ENCODE data around the gene BCL2L14.

The BCL2L14 gene

DNA sequence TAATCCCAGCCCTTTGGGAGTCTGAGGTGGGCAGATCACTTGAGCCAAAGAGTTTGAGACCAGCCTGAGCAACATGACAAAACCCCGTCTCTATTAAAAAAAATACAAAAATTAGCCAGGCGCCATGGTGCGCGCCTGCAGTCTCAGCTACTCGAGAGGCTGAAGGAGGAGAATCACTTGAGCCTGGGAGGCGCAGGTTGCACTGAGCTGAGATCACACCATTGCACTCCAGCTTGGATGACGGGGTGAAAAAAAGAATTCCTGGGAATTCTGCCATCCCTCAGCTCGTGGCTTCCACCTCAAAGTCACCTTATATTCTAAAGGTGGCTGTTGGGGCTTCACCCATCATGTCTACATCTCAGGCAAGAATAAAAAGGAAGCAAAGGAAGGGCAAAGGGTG is 12.9 kb downstream of the BCL2L14 start (continued):
- no peak for TF ChIP-seq ZNF302 (tag by site-specific recombination; IDR thresholded peaks at IDR 0.05; ENCODE audit: low read depth)
- TF ChIP-seq, protein P1, sequence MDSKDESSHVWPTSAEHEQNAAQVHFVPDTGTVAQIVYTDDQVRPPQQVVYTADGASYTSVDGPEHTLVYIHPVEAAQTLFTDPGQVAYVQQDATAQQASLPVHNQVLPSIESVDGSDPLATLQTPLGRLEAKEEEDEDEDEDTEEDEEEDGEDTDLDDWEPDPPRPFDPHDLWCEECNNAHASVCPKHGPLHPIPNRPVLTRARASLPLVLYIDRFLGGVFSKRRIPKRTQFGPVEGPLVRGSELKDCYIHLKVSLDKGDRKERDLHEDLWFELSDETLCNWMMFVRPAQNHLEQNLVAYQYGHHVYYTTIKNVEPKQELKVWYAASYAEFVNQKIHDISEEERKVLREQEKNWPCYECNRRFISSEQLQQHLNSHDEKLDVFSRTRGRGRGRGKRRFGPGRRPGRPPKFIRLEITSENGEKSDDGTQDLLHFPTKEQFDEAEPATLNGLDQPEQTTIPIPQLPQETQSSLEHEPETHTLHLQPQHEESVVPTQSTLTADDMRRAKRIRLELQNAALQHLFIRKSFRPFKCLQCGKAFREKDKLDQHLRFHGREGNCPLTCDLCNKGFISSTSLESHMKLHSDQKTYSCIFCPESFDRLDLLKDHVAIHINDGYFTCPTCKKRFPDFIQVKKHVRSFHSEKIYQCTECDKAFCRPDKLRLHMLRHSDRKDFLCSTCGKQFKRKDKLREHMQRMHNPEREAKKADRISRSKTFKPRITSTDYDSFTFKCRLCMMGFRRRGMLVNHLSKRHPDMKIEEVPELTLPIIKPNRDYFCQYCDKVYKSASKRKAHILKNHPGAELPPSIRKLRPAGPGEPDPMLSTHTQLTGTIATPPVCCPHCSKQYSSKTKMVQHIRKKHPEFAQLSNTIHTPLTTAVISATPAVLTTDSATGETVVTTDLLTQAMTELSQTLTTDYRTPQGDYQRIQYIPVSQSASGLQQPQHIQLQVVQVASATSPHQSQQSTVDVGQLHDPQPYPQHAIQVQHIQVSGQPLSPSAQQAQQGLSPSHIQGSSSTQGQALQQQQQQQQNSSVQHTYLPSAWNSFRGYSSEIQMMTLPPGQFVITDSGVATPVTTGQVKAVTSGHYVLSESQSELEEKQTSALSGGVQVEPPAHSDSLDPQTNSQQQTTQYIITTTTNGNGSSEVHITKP (tag by site-specific recombination; IDR thresholded peaks at IDR 0.05), result no peak

DNA sequence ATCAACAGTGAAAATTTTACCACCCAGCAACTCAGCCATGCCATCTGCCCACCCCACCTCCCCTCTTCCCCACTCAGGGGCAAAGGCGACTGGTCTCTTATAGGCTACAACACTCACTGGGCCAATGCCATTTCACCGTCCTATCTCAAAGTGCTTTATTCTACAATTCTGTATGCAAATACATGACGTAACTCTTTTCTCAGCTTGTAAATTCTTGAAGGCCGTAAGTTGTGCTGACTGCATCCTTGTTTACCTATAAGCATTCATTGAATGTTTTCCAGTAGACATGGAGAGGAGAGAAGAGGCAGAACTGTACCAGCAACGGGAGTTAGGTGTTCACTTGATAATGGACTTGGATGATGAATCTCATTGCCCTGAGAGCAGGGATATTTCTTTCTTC is 15.6 kb downstream of the BCL2L14 start:
- no peak overlapping the region for H3K27ac ChIP-seq (ENCODE audit: extremely low read depth, low read depth, low read length)
- no peak overlapping the region for H3K4me3 ChIP-seq (ENCODE audit: low read depth, low read length)
- no peaks in the 10 kb centered on the region for H3K9me3 ChIP-seq (ENCODE audit: control insufficient read depth, insufficient read depth, low read depth, low read length)
- H3K4me1 ChIP-seq (ENCODE audit: control insufficient read depth, insufficient read depth, low read length), result no peaks in the 10 kb centered on the region
- POLR2A ChIA-PET, result no interaction called here
- CTCF ChIA-PET, result no interaction called here
- no peak for TF ChIP-seq ZNF558 (tag by site-specific recombination; IDR thresholded peaks at IDR 0.05)
- no peak for TF ChIP-seq ZNF214 (tag by site-specific recombination; IDR thresholded peaks at IDR 0.05; ENCODE audit: borderline replicate concordance)
- TF ChIP-seq ZNF621 (tag by site-specific recombination; IDR thresholded peaks at IDR 0.05), result no peak
- TF ChIP-seq KLF16 (tag by site-specific recombination; IDR thresholded peaks at IDR 0.05), result no peak
- TF ChIP-seq, protein P2, sequence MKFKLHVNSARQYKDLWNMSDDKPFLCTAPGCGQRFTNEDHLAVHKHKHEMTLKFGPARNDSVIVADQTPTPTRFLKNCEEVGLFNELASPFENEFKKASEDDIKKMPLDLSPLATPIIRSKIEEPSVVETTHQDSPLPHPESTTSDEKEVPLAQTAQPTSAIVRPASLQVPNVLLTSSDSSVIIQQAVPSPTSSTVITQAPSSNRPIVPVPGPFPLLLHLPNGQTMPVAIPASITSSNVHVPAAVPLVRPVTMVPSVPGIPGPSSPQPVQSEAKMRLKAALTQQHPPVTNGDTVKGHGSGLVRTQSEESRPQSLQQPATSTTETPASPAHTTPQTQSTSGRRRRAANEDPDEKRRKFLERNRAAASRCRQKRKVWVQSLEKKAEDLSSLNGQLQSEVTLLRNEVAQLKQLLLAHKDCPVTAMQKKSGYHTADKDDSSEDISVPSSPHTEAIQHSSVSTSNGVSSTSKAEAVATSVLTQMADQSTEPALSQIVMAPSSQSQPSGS (tag by site-specific recombination; IDR thresholded peaks at IDR 0.05; ENCODE audit: low read depth), result peak; percentile 60; the same call in 1 of the 2 replicates
- no peak for TF ChIP-seq TRIM28 (IDR thresholded peaks at IDR 0.05; ENCODE audit: borderline replicate concordance, low read length)
- no peaks in the 10 kb centered on the region for H3K36me3 ChIP-seq (ENCODE audit: control insufficient read depth in 2 of 2, insufficient read depth in 1 of 2, low read length in 2 of 2)

DNA sequence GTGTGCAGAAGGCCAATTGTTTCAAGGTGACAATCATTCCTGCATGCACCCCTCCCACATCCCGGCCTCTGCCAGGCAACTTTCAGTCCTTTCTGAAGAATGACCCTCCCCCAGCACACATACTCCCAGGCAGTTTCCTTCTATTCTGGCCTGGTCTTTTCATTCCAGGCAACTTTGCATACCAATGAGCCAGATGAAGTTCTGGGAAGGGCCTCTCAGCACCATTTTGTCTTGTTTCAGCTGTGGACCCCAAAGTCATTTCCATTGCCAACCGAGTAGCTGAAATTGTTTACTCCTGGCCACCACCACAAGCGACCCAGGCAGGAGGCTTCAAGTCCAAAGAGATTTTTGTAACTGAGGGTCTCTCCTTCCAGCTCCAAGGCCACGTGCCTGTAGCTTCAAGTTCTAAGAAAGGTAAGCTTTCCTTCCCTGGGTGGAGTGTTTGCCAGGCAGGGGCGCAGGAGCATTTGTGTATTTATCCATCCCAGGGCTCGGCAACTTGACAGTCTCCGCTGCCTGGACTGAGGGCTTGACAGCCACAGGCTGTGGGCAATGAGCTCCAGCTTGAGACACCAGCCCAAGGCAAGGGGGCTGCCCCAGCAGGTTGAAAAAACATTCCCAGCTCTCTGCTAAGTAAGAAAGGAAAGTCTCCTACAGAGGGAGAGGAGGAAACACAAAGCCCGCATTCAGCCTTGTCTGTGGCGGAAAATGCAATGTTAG is 16.4 kb downstream of the BCL2L14 start:
- ChIA-PET CTCF (no interaction called here), POLR2A (no interaction called here)

DNA sequence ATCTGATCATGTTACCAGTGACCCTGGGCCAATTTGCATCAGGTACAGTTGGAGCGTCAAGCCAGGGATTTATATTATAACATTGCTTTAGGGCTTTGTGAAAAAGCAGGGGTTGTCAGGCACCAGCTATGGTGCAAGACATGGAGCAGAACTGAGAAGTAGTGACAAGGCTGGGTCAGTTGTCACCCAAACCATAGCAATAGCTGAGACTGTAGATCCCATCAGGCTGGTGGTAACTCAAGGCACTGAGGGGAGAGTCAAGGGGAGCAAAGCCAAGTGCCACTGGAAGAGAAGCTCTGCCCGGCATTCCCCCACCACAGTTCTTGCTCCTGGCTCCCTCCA is 16.9 kb downstream of the BCL2L14 start:
- Histone ChIP-seq H3K27ac (ENCODE audit: extremely low read depth, low read depth, low read length) (no peak overlapping the region), H3K36me3 (ENCODE audit: control insufficient read depth in 2 of 2, insufficient read depth in 1 of 2, low read length in 2 of 2) (no peaks in the 10 kb centered on the region), H3K4me3 (ENCODE audit: low read depth, low read length) (no peak overlapping the region), H3K4me1 (ENCODE audit: control insufficient read depth, insufficient read depth, low read length) (no peaks in the 10 kb centered on the region), H3K9me3 (ENCODE audit: control insufficient read depth, insufficient read depth, low read depth, low read length) (no peaks in the 10 kb centered on the region)
- ChIA-PET CTCF (interaction anchor here (0.6 kb wide), 1 partner anchor 288 kb away, joined by 4 read pairs; no protein-coding TSS in a partner anchor), POLR2A (no interaction called here)
- TF ChIP-seq MZF1 (tag by site-specific recombination; IDR thresholded peaks at IDR 0.05; ENCODE audit: borderline replicate concordance) (no peak), ZNF610 (tag by site-specific recombination; IDR thresholded peaks at IDR 0.05; ENCODE audit: borderline replicate concordance) (no peak), ZNF311 (tag by site-specific recombination; IDR thresholded peaks at IDR 0.05; ENCODE audit: borderline replicate concordance) (no peak), ZNF843 (tag by site-specific recombination; IDR thresholded peaks at IDR 0.05) (no peak), ZNF221 (tag by site-specific recombination; IDR thresholded peaks at IDR 0.05; ENCODE audit: borderline replicate concordance) (no peak), ZNF2 (tag by site-specific recombination; IDR thresholded peaks at IDR 0.05) (no peak), ZNF747 (tag by site-specific recombination; IDR thresholded peaks at IDR 0.05) (no peak), ZNF175 (tag by site-specific recombination; IDR thresholded peaks at IDR 0.05) (no peak), EGR2 (tag by site-specific recombination; IDR thresholded peaks at IDR 0.05; ENCODE audit: low read depth) (no peak), YY2 (tag by site-specific recombination; IDR thresholded peaks at IDR 0.05) (no peak), ZFP3 (tag by site-specific recombination; IDR thresholded peaks at IDR 0.05; ENCODE audit: low read depth) (no peak), ZNF510 (tag by site-specific recombination; IDR thresholded peaks at IDR 0.05; ENCODE audit: insufficient replicate concordance) (no peak)

More for the DNA sequence above, 16.4 kb downstream of the BCL2L14 start:
- Histone ChIP-seq H3K4me1 (ENCODE audit: control insufficient read depth, insufficient read depth, low read length) (no peaks in the 10 kb centered on the region), H3K27ac (ENCODE audit: extremely low read depth, low read depth, low read length) (no peak overlapping the region), H3K4me3 (ENCODE audit: low read depth, low read length) (no peak overlapping the region), H3K9me3 (ENCODE audit: control insufficient read depth, insufficient read depth, low read depth, low read length) (no peaks in the 10 kb centered on the region), H3K36me3 (ENCODE audit: control insufficient read depth in 2 of 2, insufficient read depth in 1 of 2, low read length in 2 of 2) (no peaks in the 10 kb centered on the region)
- no peak for TF ChIP-seq ZNF341 (tag by site-specific recombination; IDR thresholded peaks at IDR 0.05; ENCODE audit: low read depth)
